ENCODE data around the gene RARB.

Gene RARB

GRCh38 chr3:25540273-25540672, 112.2 kb downstream of the RARB start:
- H3K4me3 ChIP-seq (ENCODE audit: low read depth, low read length): no peak overlapping the region
- TF ChIP-seq CTCF (IDR thresholded peaks at IDR 0.05; ENCODE audit: borderline replicate concordance, insufficient read depth, low read depth, low read length): no peak

- H3K4me3 ChIP-seq (ENCODE audit: low read depth, low read length): no peak overlapping the region
- no peak for TF ChIP-seq CTCF (IDR thresholded peaks at IDR 0.05; ENCODE audit: borderline replicate concordance, insufficient read depth, low read depth, low read length)
Observed at GRCh38 chr3:25542492-25543039, 114.5 kb downstream of the RARB start.

- H3K4me3 ChIP-seq (ENCODE audit: low read depth, low read length): no peak overlapping the region
- TF ChIP-seq CTCF (IDR thresholded peaks at IDR 0.05; ENCODE audit: borderline replicate concordance, insufficient read depth, low read depth, low read length): no peak
Observed at GRCh38 chr3:25547103-25547502, 119.0 kb downstream of the RARB start.

- H3K4me3 ChIP-seq (ENCODE audit: low read depth, low read length): no peak overlapping the region
- TF ChIP-seq CTCF (IDR thresholded peaks at IDR 0.05; ENCODE audit: borderline replicate concordance, insufficient read depth, low read depth, low read length): no peak
Observed at GRCh38 chr3:25547943-25548674, 120.0 kb downstream of the RARB start.

- TF ChIP-seq CTCF (IDR thresholded peaks at IDR 0.05; ENCODE audit: borderline replicate concordance, insufficient read depth, low read depth, low read length): no peak
- H3K4me3 ChIP-seq (ENCODE audit: low read depth, low read length): no peak overlapping the region
Observed at GRCh38 chr3:25548836-25549235, 120.8 kb downstream of the RARB start.

- TF ChIP-seq CTCF (IDR thresholded peaks at IDR 0.05; ENCODE audit: borderline replicate concordance, insufficient read depth, low read depth, low read length): no peak
Observed at GRCh38 chr3:25552251-25552650, 124.2 kb downstream of the RARB start.

GRCh38 chr3:25554376-25554775, 126.3 kb downstream of the RARB start:
- H3K4me3 ChIP-seq (ENCODE audit: low read depth, low read length): no peak overlapping the region
- TF ChIP-seq CTCF (IDR thresholded peaks at IDR 0.05; ENCODE audit: borderline replicate concordance, insufficient read depth, low read depth, low read length): no peak

More at GRCh38 chr3:25552251-25552650, 124.2 kb downstream of the RARB start:
- no peak overlapping the region for H3K4me3 ChIP-seq (ENCODE audit: low read depth, low read length)

All from GM12875 (cell line).